RWPE1 (cell line): ENCODE results near the gene HIVEP3.

Source experiments
- CTCF ChIA-PET: fragments of 350-600 bp; sonication (Branson Sonifier 250); formaldehyde crosslinking; extraction: SDS; loops from one replicate; lab custom pipeline; 2021; lab: Yijun Ruan, JAX
- POLR2A ChIA-PET: fragments of 400-600 bp; formaldehyde crosslinking; extraction: SDS; loops from one replicate; lab custom pipeline; 2020; ENCODE audit warnings: antibody characterized with exemption; ENCODE audit not compliant: low non-redundant PET; lab: Yijun Ruan, JAX
- DNase-seq: peaks from one replicate; pipeline ENCODE4 v3.0.0; 2012; ENCODE audit warnings: low spot score
- H3K27ac ChIP-seq: fragments of 450-650 bp; 2 replicates; pipeline ENCODE4 v1.5.1; 2017
- TF ChIP-seq, protein P1 (sequence below): fragments of 450-650 bp; conservative IDR thresholded peaks from 2 replicates; pipeline ENCODE4 v1.5.1; 2017; ENCODE audit warnings: low read depth, mild to moderate bottlenecking

Gene HIVEP3

GRCh38 chr1:41689558-41689981, 229.2 kb downstream of the HIVEP3 start:
- H3K27ac ChIP-seq, result no peak overlapping the region
- CTCF ChIA-PET, result no interaction called here
- TF ChIP-seq, protein P1, sequence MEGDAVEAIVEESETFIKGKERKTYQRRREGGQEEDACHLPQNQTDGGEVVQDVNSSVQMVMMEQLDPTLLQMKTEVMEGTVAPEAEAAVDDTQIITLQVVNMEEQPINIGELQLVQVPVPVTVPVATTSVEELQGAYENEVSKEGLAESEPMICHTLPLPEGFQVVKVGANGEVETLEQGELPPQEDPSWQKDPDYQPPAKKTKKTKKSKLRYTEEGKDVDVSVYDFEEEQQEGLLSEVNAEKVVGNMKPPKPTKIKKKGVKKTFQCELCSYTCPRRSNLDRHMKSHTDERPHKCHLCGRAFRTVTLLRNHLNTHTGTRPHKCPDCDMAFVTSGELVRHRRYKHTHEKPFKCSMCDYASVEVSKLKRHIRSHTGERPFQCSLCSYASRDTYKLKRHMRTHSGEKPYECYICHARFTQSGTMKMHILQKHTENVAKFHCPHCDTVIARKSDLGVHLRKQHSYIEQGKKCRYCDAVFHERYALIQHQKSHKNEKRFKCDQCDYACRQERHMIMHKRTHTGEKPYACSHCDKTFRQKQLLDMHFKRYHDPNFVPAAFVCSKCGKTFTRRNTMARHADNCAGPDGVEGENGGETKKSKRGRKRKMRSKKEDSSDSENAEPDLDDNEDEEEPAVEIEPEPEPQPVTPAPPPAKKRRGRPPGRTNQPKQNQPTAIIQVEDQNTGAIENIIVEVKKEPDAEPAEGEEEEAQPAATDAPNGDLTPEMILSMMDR, result no peak
- DNase-seq, result no peak
- POLR2A ChIA-PET, result no interaction called here

- no peak for DNase-seq
- CTCF ChIA-PET, result no interaction called here
- TF ChIP-seq, protein P1, result no peak
- no peak overlapping the region for H3K27ac ChIP-seq
- POLR2A ChIA-PET, result no interaction called here
These were observed 229.6 kb downstream of the HIVEP3 start for GRCh38 chr1:41689139-41689538.

DNA sequence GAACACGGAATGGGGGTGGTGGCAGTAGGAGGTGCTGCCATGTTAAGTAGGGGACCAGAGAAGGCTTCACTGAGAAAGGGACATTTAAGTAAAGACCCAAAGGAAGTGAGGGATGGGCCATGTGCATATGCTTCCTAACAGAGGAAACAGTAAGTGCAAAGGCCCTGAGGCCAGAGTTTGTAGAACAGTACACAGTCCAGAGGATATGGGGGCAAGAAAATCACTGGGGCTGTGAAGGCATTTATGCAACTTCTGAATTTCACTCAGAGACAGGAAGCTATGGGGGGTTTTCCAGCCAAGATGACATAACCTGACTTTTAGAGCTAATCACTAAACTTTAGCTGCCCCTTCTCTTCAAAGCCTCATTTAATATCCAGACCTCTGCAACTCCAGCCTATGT, 231.7 kb downstream of the HIVEP3 start:
- ChIA-PET POLR2A (no interaction called here), CTCF (no interaction called here)
- TF ChIP-seq, protein P1, result no peak
- no peak for DNase-seq
- no peak overlapping the region for H3K27ac ChIP-seq

DNA sequence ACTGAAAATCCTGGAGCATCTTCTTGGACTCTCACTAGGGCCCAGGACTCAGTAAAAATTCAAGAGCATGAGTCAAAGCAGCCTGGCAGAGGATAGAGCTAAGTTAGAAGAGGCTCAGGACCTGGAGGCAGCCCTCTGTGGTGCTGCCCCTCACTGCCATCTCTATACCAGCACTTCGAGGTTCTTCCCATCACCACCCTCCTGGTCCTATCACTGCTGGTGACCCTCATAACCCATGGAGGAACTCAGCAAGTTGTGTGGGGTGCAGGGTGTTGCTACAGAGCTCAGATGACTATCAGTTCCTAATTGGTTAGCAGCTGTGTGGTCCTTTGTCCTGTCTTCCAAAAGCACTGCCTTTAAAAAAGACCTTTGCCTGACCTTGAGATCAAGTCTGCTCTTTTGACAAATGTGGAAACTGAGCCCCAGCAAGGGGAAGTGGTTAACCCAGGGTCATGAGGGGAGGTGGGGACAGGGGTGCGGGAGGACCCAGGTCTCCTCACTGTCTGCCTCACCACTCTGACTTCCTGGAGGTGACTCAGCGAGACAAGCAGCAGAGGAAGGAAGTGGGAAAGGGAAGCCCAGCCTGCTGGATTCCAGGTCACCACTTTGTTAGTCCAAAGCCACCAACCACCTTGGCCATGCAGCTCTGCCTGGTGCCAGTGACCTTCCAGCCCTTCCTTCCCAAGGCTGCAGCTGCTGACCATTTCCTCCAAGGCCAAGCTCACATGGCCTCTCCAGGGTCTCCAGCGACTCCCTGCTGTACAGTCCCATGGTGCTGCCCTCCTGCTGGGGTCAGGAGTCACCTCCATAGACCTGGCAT, 234.8 kb downstream of the HIVEP3 start:
- TF ChIP-seq, protein P1, result no peak
- DNase-seq, result no peak
- ChIA-PET POLR2A (no interaction called here), CTCF (interaction anchor here (0.6 kb wide), 2 partner anchors 31 to 104 kb away, joined by 3 read pairs; no protein-coding TSS in a partner anchor)
- H3K27ac ChIP-seq, result no peak overlapping the region

DNA sequence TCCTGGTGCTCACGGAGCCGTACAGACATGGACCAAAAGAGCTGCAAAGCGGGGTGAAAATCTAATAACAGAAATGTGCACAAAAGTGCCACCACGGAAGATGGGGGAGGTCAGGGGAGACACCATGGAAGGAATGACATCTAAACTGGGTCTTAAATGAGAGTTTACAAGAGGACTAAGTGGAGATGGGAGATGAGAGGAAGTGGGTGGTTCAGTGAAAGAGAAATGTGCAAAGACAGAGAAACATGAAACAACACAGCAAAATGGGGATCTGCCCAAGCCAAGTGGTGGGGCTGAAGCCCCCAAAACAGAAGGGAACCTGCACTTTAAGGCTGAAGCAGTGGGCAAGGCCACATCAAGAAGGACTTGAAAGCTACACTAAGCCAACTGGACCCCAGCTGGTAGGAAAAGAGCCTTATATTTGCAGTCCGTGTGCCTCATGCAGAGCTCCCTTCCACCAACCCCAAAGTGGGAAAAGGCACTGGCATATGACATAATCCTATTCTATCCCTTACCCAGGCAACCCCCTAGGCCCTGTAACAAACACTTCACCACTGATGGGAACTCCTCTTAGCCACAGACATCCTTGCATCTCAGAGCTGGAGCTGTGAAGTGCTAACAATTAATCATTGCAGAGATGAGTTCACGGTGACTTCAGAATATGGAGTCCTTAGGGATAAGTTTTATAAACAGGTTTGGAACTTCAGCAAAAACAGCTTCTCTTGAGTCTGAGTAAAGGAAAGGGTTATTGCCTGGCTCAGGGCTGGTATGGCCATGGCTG, 235.7 kb downstream of the HIVEP3 start:
- ChIA-PET CTCF (interaction anchor here (0.8 kb wide), 1 partner anchor 119 kb away, joined by 5 read pairs; no protein-coding TSS in a partner anchor), POLR2A (no interaction called here)
- DNase-seq, result no peak
- TF ChIP-seq, protein P1, result no peak
- no peak overlapping the region for H3K27ac ChIP-seq

DNA sequence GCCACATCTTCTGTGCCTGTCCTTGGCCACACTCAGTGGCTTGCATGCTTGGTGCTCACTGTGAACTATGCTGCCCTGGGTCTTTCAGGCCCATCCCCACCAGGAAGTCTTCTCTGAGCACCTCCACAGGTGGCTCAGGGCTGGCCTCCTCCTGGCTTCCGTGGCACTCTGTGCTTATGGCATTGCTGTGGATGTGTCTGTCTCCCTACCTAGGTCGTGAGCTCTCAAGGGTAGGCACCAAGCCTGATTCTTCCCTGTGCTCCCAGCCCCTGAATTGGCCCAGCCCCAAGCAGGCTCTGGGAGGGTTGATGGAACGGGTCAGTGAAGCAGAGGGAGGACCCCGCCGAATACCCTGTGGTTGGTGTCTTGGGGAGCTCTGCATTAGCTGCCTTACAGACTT, 236.6 kb downstream of the HIVEP3 start:
- ChIA-PET CTCF (interaction anchor here (0.8 kb wide), 1 partner anchor 120 kb away, joined by 5 read pairs; no protein-coding TSS in a partner anchor), POLR2A (no interaction called here)
- peak overlapping the region; percentile 37; the same call in 1 of the 2 replicates for H3K27ac ChIP-seq
- no peak for DNase-seq
- TF ChIP-seq, protein P1, result no peak
